Amygdala (tissue), 56 donors: ENCODE results near the gene CYP4V2.
"Not testable (repeated sequence)": the region's sequence is repeated elsewhere in the genome, so short reads cannot be mapped to it uniquely, and the experiment has no call there.

Experiments
- DNase-seq, 56 donors: peaks; one replicate each; lab custom pipeline; 2025; lab: John Stamatoyannopoulos, UW

The CYP4V2 gene

DNA sequence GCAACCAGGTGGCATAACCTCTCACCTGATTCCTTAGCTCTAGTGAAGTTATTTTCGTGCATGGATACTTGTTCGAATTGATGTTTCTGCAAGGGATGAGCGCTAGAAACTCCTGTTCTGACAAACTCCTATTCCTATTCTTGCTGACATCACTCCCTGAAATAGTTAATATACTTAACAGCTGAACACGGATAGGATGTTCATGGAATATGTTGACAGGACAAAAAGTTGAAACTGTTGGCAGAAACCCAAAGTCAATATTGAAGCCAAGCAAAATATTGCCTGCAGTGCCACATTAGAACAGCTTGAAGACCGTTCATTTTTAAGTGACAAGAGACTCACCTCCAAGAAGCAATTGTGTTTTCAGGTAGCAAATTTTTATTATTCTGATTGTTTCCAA, 35.9 kb downstream of the CYP4V2 start, which contains the start of gene KLKB1:
TSS of gene KLKB1 (plus strand) at position 287 of the 400 bp plus-strand sequence. CDS start 689 bp downstream, outside the sequence.
- DNase-seq, result no peak

GRCh38 chr4:186227744-186228513, 36.6 kb downstream of the CYP4V2 start:
- DNase-seq, result no peak

- DNase-seq, result no peak
Measured at GRCh38 chr4:186228514-186228894, 37.1 kb downstream of the CYP4V2 start.

DNA sequence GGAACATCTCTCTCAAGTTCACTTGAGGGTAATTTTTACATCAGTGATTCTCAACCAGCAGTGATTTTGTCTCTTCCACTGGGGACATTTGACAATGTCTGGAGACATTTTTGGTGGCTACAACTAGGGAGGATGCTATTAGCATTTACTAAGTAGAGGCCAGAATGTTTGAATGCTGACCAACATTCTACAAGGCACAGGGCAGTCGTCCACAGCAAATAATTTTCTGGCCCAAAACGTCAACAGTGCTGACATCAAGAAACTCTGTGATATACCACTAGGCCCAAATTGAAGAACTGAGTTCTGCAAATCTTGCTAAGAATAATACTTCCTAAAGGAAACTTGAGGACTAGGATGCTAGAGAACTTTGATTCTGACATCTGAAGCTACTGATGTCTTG, 43.0 kb downstream of the CYP4V2 start:
- no peak for DNase-seq

DNA sequence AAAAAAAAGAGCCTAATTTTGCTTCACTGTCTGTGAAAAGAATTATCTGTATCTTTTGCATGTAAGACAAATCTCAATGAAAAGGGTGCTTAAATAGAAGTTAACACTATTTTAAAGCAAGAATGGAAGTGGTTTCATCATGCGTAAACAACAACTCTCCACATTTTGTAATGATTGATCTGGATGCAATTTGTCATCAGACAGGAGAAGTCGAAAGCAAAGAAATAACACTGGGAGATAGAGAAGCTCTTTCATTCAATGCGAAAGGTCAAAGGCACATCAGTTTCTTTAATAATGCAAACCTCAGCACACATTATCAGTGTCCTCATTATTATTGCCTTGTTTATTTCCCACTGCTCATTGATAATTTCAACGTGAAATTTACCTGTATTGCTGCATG, 44.8 kb downstream of the CYP4V2 start:
- DNase-seq, result no peak

DNA sequence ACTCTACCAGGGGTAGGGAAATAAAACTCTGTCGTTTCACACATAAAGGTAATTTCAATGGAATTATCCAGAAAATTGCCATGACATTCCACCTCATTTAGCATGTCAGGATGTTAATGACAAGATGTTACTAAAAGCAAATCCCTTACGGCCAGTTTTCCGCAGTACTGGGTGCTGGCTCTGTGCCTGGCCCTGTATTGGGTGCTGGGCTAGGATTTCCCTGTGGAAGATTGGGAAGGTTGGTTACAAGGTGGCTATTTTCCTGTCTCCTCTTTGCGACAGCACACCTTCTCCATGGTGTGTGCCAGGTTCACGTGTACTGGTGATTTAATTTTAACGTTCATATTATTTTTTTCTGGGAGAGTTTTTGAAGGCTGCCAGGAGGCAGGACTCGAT, 49.1 kb downstream of the CYP4V2 start:
- DNase-seq, result no peak

- DNase-seq, result no peak
Measured at GRCh38 chr4:186240848-186241491, 49.6 kb downstream of the CYP4V2 start.

DNA sequence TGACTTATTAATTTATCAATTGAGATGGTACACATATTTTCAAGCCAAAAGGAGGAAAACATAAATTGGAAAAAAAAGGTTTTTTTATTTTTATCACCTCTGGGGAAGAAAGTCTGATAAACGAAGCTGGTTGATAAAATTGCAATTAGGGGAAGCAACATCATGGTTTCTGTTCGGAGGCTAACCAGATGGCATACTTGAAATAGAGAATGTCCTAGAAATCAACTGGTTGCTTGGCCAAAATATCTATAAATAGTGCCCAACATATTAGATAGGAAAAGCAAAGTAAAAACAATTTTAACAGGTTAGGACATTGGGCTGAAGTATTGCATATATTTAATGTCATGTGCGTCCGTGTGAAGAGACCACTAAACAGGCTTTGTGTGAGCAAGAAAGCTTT, 50.2 kb downstream of the CYP4V2 start:
- no peak for DNase-seq

DNA sequence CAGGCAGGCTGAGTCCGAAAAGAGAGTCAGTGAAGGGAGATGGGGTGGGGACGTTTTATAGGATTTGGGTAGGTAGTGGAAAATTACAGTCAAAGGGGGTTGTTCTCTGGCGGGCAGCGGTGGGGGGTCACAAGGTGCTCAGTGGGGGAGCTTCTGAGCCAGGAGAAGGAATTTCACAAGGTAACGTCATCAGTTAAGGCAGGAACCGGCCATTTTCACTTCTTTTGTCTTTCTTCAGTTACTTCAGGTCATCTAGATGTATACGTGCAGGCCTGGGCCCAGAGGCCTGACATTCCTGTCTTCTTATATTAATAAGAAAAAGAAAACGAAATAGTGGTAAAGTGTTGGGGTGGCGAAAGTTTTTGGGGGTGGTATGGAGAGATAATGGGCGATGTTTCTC, 50.7 kb downstream of the CYP4V2 start:
- DNase-seq, result not testable (repeated sequence)

DNA sequence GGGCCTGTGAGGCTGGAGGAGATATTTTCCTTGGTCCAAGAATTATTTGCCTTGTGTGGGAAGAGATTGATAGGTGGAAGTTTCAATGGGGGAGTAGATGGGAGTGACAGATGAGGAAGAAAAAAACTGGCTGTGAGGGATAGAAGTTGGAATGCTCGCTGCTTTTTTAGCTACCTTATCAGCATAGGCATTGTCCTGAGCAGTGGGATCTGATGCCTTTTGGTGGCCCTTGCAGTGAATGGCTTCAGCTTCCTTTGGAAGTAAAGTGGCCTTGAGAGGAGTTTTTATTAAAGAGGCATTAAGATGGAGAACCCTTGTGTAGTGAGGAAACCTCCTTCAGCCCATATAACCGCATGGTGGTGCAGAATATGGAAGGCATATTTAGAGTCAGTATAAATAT, 52.0 kb downstream of the CYP4V2 start:
- no peak for DNase-seq

- DNase-seq, result no peak
Measured at GRCh38 chr4:186244835-186245234, 53.5 kb downstream of the CYP4V2 start.

DNA sequence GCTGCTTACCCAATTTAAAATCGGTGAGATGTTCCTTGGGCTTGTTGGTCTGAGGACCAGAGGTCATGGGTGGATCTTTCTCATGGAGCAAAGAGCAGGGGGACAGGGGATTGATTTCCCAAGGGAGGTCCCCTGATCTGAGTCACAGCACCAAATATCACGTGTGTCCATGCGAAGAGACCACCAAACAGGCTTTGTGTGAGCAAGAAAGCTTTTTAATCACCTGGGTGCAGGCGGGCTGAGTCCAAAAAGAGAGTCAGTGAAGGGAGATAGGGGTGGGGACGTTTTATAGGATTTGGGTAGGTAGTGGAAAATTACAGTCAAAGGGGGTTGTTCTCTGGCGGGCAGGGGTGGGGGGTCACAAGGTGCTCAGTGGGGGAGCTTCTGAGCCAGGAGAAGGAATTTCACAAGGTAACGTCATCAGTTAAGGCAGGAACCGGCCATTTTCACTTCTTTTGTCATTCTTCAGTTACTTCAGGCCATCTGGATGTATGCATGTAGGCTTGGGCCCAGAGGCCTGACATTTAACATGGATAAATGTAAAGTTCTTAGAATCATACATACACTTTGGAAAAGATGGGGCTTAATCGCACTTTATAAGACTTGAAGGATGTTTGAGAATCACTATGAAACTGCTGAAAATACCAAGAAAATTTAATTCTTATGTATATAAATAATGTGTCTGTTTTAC, 55.8 kb downstream of the CYP4V2 start:
- not testable (repeated sequence) for DNase-seq

DNA sequence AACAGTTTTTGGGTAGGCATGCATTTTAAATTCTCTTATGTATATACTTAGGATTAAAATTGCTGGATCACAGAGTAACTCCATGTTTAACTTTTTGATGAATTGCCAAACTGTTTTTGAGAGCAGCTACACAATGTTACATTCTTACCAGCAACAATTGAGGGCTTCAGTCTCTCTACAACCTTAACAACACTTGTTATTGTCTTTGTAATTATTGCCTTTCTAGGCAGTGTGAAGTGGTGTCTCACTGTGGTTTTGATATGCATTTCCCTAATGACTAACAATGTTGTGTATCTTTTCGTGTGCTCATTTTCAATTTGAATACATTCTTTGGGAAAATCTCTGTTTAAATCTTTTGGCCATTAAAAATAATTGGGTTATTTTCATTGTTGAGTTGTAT, 57.3 kb downstream of the CYP4V2 start:
- no peak for DNase-seq

GRCh38 chr4:186249785-186250754, 58.7 kb downstream of the CYP4V2 start:
- DNase-seq, result no peak

DNA sequence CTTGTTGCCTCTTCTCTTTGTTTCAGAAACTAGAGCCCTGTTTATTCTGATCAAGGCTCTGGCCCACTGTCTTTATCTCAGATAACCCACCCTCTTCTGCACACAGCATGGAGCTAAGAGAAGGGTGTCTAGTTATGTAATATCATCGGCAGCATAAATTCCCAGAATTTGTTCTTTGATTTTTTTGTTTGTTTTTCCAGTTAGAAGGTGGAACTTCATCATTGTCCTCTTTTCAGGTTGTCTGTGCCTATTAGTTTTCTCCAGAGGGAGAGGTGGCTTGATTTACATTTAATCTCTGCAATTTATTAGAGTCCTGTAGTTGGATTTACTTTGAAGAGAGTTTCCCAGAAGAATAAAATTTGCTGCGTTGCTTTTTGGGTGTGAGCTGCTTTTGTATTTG, 59.4 kb downstream of the CYP4V2 start:
- DNase-seq, result no peak

DNA sequence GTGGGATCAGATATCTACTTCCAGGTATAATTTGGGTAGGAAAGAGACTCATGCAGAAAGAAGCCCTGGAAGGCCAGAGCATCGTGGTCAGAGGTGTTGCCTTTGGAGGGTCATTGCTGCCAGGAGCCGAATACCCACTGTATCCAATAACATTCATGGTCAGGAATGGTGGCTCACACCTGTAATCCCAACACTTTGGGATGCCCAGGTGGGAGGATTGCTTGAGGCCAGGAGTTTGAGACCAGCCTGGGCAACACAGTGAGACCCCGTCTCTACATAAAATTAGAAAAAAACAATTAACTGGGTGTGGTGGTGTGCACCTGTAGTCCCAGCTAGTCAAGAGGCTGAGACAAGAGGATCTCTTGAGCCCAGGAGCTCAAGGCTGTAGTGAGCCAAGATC, 63.8 kb downstream of the CYP4V2 start:
- no peak for DNase-seq

DNA sequence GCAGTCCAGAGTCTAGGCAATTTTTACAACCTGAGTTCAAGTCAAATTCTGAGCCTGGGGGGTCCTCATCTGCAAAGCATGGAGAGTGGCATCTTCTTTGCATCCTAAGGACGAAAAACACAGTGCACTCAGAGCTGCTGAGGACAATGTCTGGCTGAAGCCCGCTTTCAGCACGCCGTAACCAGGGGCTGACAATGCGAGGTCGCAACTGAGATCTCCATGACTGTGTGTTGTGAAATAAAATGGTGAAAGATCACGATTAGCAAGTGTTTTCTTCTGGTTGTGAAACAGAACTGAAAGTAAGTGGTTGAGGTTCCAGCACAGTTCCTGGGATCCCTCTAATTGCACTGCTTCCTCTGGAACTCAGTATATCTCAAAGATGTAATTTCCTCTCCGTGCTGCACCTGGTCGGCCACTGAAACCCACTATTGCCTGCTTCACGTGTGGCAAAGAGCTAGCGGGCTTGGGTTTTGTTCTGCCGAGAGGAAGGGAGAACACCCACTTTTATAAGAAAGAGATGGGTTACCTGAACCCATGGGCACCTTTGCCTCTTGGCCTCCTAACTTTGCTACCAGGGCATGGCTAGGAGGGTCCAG, 66.9 kb downstream of the CYP4V2 start:
- DNase-seq, result no peak

DNA sequence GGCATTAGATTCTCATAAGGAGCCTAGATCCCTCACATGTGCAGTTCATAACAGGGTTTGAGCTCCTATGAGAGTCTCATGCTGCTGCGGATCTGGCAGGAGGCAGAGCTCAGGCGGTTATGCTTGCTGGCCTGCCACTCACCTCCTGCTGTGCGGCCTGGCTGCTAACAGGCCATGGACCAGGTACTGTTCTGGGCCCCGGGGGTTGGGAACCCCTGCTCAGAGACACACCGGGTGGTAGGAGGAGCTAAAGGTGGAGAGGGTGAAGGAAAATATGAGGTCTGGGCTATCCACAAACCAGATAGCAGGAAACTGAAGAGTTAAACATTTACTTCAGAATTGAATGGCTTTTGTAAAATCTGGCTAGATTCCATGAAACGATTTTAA, 68.7 kb downstream of the CYP4V2 start:
- no peak for DNase-seq
